GM21825 (cell line): Measurements from ENCODE around the gene TSPO.
"Not testable (repeated sequence)": the region's sequence is repeated elsewhere in the genome, so short reads cannot be mapped to it uniquely, and the experiment has no call there.

Experiments
- ATAC-seq: cut with Tn5 transposase; IDR thresholded peaks from one replicate; pipeline ENCODE4 v1.9.1; 2021; ENCODE audit warnings: mild to moderate bottlenecking, moderate library complexity; ENCODE audit not compliant: unreplicated experiment

The TSPO gene

GRCh38 chr22:43129426-43130425 is 21.6 kb upstream of the TSPO start:
- ATAC-seq, result no peak

DNA sequence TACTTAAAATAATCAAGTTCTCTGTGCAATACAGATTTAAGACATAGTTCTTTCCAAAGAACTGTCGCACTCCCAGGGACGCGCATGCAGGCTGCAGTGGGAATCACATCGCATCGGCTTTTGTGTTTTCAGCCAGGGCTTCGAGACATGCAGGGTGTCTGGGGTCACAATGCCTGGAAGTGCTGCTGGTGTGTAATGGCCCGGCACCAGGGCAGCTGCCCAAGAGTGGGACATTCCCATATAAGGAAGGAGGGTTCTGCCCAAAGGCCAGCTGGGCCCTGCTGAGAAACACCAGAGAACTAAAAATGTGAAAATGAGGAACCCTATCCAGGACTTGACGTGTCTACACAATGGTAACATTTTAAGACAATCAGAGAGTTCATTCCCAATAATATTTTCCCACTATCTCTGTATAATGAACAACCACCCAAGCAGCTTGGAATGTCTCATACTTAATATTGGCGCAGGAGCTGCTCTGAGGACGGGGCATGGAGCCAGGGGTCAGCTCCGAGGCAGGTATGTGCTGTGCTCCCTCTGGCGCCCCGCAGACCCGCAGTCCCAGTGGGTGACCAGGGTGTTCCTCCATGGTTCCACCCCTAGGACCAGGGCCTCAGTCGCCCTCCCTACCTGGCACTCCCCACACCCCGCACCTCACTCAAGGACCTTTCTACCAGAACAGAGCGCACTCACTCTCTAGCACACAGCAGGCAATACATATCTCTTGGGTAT is 19.4 kb upstream of the TSPO start:
- ATAC-seq, result no peak

GRCh38 chr22:43133401-43133800 is 18.0 kb upstream of the TSPO start:
- ATAC-seq, result no peak

- ATAC-seq, result no peak
These were observed 16.8 kb upstream of the TSPO start for GRCh38 chr22:43134553-43134952.

- no peak for ATAC-seq
These were observed 15.8 kb upstream of the TSPO start for GRCh38 chr22:43135565-43135964.

DNA sequence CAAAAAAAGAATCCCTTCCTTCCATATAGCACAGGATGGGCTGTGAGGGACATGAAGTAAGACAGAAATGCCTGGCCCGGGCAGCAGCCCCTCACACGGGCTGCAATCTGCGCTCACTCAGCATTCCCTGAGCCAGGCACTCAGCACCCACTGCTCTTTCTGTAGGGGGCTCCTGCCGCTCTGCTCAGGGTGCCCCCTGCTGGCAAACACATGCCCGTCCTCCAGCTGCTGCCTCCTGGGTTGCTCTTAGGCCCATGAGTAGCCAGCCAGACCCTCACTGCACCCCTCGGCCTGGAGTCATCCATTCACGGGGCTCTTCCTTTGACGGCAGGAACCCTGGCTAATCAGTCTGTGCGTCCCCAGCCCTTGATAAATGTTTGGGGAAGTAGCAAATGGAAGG is 15.1 kb upstream of the TSPO start:
- no peak for ATAC-seq

GRCh38 chr22:43136801-43137200 is 14.6 kb upstream of the TSPO start:
- no peak for ATAC-seq

DNA sequence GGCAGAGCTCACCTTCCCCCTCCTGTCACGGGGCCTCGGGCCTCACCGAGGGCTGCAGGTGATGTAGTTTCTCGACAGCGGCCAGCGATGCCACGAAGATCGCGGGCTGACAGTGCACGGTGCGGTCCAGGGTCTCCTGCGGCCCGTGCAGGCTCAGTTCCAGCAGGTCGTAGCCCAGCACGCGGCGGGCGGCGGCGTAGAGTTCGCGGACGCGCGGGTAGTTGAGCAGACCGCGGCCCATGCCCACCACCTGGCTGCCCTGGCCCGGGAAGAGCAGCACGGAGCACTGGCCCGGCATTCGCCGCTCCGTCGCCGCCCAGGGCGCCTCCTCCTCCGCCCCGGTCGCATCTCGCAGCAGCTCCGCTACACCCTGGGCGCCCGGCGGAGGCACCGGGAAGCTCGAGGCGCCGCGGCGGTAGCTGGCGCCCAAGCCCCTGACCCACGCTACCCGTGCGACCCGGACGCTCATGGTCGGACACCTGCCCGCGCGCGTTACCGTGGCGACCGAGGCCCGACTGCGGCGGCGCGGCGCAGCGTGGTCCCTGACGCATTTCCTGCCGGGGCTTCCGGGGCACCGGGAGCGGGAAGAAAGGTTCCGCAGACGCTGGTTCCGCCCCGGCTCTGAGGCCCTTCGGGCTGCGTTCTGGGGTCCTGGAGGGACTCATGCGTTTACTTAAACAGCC is 8.3 kb upstream of the TSPO start, which contains the start of gene MCAT:
Gene MCAT, minus strand, starts transcription at position 519 of the 683 bp plus-strand sequence. Its CDS starts 50 bp downstream, at position 469.
- ATAC-seq, result peak; percentile 82

GRCh38 chr22:43144949-43145348 is 6.4 kb upstream of the TSPO start:
- no peak for ATAC-seq

- ATAC-seq, result not testable (repeated sequence)
These were observed 6.0 kb upstream of the TSPO start for GRCh38 chr22:43145371-43145770.

DNA sequence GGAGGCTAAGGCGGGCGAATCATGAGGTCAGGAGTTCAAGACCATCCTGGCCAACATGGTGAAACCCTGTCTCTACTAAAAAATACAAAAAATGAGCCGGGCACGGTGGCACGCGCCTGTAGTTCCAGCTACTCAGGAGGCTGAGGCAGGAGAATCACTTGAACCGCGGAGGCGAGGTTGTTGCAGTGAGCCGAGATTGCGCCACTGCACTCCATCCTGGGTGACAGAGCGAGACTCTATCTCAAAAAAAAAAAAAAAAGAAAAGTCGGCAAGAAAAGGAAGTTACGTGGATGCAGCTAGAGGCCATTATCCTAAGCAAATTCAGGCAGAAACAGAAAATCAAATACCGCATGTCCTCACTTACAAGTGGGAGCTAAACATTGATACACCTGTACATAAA is 5.0 kb upstream of the TSPO start:
- not testable (repeated sequence) for ATAC-seq

DNA sequence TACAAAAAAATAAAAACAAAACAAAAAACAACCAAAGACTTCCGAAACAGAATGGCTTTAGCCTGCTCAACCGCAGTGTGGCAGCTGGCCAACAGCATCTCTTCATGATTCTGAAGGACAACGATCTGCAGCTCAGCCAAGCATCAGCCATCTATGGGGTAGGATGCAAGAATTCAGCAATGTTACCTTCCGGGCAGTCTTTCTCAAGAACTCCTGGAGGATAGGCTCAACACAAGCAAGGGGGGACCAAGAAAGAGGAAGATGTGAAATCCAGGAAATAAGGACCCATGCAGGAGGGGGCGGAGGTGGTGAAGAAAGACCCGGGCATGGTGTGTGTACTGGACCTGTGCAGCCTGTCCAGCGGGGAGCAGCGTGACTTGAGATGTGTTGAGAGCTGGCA is 3.5 kb upstream of the TSPO start:
- ATAC-seq, result no peak

DNA sequence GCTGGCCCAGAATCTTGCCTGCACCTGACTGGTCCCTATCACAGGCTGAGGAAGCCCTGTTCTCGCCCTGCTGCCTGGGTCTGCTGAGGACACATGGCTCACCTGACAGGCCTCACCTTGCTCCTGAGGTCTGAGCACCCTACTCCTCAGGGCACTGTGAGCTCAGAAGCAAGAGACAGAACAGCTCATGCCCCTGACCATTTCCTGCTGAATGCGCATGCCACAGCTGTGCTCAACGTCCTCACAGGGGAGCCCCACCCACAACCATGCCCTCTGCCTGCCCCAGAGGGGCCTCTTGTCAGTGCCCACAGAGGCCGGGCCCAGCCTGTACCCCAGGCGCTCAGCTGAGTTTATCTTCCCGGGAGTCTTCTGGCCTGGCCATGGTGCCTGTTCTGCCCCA is 2.8 kb upstream of the TSPO start:
- no peak for ATAC-seq

GRCh38 chr22:43150731-43151206 is 590 bp upstream of the TSPO start:
- no peak for ATAC-seq

DNA sequence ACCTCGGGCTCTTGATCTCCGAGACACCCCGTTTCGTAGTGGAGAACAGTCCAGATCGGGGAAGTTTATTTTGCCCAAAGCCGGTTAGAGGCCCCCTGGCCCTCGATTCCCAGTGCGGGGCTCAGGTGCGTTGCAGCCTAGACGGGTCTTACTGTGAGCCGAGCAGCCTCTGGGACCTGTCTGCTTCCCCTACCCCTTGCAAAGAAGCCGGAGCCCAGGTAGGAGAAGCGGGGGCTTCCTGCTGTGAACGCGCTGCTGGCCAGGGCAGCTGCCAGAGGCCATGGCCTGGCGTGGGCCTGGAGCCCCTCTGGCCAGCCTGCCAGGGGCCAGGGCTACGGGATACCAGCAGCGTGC is 621 bp downstream of the TSPO start:
- no peak for ATAC-seq

GRCh38 chr22:43152357-43153071 is 1.2 kb downstream of the TSPO start:
- no peak for ATAC-seq

DNA sequence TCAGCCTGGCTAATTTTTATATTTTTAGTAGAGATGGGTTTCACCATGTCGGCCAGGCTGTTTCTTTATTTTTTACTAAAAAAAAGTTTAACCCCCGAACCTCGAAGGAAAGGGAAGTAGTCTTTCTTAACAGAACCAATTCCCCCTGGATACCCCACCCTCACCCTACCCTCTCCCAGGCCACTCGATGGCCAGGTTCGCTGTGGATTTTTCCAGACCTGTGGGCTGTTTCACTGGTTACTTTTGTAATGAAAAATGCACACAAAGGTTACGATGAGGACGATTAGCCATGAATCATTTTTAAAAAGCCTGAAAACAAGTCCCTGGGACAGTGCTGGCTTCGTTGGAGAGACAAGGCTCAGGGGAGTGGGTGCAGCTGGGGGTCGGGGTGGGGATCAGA is 2.5 kb downstream of the TSPO start:
- ATAC-seq, result no peak

DNA sequence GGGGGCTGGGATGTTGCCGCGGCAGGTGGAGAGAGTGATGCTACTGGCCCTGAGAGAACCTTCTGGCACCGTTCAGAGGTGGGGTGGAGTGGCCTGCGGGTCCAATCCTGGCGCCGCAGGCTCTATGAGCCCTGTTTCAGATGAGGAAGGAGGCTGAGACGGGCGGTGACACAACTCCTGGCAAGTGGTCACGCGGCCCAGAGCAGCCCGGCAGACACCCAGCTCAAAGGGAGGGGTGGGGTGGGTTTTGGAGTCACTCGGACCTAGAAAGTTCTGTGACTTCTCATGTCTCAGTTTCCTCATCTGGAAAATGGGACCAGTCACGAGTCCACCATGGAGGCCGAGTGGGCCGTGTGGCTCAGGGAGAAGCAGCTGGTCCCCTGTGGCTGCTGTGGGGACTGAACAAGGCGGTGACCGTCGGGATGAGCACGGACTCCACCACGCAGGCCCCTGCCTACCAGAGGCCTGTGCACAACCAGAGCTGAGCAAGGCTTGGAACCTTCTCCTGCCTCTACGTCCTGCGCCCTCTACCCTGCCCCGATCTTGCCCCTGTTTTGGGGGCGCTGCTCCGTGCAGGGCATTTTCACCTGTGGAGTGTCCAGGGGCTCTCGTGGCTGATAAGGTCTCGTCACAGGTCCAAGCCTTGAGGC is 3.7 kb downstream of the TSPO start:
- no peak for ATAC-seq

DNA sequence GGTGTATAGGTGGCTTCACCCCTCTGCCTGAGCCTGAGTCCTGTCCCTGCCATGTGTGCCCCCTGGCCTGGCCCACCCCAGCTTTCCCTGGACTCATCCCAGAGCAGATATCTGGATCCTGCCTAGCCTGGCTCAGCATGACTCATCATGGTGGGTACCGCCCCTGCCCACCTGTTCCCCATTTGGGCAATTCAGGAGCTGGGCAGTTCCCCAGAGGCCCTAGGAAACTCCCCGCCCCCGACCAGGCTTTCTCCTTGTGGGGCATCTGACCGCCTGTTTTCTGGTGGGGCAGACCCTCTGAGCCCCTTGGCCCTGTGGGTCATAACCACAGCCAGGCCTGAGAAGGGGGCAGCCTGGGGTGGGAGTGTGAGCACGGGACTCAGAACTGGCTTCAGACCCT is 4.4 kb downstream of the TSPO start:
- no peak for ATAC-seq

DNA sequence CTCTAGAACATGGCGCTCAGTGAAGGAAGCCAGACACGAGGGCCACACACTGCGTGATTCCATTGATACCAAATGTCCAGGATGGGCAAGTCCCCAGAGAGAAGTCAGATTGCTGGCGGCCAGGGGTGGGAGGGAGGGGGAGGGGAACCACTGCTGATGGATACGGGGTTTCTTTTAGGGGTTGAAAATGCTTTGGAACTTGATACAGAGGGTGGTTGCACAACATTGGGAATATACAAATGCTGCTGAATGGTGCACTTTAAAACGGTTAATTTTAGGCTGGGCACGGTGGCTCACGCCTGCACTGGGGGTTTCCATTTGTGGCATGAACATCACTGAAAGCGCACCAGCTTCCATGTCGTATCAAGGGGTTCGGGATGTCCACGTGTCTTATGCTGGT is 5.1 kb downstream of the TSPO start:
- ATAC-seq, result no peak
